GM12801 (cell line): Measurements from ENCODE around the gene CDC45.

Experiments used
- CTCF ChIP-seq: IDR thresholded peaks from one replicate; pipeline ENCODE4 v1.5.1; 2011; ENCODE audit warnings: control low read depth; ENCODE audit not compliant: insufficient read length; ENCODE audit errors: extremely low read depth

The CDC45 gene

DNA sequence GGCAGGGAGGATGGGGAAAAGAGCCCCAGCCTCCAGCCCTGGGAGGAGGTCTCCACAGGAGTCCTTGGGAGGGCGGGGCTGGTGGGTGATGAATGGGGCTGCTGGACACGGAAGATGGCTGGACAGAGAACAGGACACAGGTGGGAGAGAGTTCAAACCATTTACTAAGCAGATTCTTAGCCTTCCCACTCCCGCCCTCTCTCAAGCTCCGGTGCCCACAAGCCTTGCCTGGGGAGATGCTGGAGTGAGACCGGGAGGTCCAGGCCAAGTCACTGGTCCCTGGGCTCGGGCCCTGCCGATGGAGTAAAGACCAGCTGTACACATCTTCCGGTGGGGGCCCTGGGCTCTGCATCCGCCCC, 43.1 kb downstream of the CDC45 start:
- TF ChIP-seq CTCF: no peak

- TF ChIP-seq CTCF: no peak
These were observed 43.8 kb downstream of the CDC45 start for GRCh38 chr22:19523240-19524169.

DNA sequence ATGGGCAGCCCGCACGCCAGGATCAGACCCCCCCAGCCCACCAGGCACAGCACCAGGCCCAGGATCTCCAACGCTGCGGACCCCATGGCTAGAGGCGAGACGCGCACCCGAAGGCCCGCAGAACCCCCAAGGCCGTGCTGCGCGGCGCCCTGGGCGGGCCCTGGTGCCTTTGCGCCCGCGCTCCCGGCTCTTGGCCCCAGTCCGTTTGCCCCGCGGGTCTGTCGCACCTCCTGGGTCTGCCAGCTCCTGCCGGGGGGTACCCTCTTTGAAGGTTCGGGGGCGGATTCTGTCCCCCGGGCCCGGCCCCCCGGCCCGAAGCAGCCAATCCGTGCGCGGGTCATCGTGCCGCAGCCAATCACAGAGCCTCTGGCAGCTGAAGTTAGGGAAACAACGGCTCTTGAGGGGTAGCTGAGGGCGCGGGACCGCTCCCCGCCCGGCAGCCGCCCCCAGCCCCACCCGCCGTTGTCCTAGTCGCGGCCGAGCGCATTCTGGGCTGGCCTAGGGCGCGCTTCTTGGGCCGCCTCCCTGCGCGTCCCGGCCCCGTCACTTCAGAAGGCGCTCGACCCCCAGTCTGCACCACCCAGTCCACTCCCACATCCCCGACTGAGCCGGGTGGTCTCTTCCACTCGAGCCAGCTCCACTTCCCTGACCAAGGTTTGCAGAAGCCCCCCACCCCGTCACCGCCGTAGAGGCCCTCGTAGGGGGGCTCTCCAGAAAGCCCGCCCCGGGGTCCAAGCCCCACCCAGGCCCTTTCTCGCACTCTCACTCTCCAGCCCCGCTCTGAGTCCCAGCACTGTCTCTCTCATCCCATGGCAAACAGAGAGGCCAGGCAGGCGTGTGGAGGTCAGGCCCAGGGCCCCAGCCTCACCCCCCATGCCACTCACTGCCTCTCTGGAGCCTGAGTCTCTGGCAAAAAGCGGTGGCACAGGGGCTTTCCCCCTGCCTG, 44.7 kb downstream of the CDC45 start, which contains the start of gene CLDN5:
Gene CLDN5 (minus strand): TSS at position 241 of the 946 bp plus-strand sequence. CDS start 155 bp downstream, at position 86.
- no peak for TF ChIP-seq CTCF

DNA sequence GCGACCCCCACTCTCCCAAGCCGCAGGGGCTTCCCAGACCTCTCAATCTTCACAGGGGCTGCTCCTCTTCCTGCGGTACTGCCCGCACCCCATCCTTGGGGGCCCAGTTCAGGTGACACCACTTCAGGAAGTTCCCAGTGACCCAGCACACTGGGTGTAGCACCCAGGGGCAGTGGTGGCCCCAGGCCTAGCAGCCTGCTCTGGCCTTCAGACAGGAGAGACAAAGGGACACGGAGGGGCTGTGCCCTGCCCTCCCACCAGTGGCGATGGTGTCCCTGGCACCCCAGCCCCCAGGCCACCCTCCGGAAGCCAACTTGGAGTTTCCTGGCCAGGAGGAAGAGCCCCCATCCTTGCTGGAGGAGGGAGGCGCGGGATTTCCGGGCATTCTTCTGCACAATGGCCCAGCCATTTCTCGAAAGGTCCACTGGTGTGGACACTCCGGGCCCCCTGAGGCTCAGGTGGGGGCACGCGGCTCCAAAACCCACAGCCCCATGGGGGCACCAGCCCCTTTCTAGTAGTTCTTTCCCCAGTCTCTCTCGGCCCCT, 45.5 kb downstream of the CDC45 start:
- TF ChIP-seq CTCF: no peak

DNA sequence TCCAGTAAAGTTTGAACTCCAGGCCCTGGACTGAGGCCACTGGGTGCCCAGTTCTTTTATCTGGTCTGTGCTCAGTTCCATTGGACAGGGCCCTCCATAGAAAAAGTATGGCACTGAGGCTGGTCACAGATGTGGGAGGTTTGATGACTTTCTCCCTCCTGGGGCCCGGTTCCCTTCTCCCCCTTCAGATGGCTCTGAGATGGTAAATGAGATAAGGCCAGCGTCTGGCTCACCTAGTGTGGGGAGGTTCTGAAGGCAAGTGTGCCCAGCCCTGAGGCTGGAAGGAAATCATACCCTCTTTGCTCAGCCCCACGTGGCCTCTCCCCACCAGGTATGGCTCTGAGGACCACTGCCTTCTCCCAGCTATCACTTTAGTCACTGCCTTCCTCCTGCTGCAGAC, 45.9 kb downstream of the CDC45 start:
- TF ChIP-seq CTCF: no peak

DNA sequence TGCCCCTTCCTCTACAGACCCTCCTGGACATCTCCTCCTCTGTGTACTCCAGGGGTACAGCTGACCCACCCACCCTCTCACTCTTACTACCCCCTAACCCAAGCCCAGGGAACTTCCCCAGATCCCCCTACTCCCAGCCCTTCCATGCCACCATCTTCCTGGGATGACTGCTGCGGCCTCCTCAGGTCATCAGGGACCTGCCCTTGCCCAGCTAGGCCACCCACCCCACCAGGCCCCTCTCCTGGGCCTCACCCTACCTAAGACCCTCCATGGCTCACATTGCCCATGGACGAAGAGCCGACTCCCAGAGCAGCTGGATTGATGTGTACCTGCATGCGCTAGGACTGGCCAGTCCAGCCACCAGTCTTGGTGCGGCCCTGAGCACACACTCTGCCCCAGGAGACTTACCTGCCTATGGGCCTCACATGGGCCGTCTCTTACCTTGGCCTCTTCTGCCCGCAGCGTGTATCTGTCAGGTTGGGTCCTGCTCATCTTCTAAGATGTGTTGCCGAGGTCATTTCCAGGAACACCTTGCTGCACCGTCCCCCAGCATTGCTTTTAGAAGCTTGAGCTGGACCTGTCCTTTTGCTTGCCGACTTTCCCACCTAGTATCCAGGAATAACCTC, 46.5 kb downstream of the CDC45 start:
- TF ChIP-seq CTCF: no peak
